ENCODE results near the gene PREB. TPM values are rescaled to one million over a fixed set of nuclear protein-coding genes. Genes with fewer than 3 reads are reported as not detected.

The PREB gene
- total and polyA plus RNA-seq, 2 of the 13 experiments (the other 11 are each of a cell fraction or from before 2014, with no cell fraction given) = 112 to 192 TPM

DNA sequence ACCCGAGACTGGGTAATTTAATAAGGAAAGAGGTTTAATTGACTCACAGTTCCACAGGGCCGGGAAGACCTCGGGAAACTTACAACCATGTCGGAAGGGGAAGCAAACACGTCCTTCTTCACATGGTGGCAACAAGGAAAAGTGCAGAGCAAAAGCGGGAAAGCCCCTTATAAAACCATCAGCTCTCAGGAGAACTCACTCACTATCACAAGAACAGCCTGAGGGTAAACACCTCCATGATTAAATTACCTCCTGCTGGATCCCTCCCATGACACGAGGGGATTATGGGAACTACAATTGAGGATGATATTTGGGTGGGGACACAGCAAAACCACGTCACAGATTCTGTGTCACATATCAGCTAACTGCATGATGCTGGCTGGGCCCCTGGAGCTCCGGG is 25.8 kb upstream of the PREB start:
- ChIA-PET POLR2A (interaction anchor here (0.8 to 3.5 kb wide), 2 partner anchors 26 to 41 kb away, joined by 3 to 9 read pairs; partner anchors contain the start of genes CGREF1 and PREB), CTCF (ENCODE audit: low intra/inter-chr PET ratio, low total read pairs) (no interaction called here)
- ATAC-seq (no peak), DNase-seq (ENCODE audit: low spot score) (no peak), FAIRE-seq (no peak)
- H3K4me2 ChIP-seq (ENCODE audit: low read depth, low read length) = no peak overlapping the region
- no peaks in the 10 kb centered on the region for H3K79me2 ChIP-seq (ENCODE audit: insufficient read depth, low read length)
- no peaks in the 10 kb centered on the region for H3K27me3 ChIP-seq (ENCODE audit: control insufficient read depth in 1 of 2, insufficient read depth in 2 of 2, low read length in 2 of 2)
- no TSS peak for BruUV-seq (replicated peaks)
- WGBS (ENCODE audit: low lambda C conversion rate) = 89% methylated on average over 9 of the region's 9 CpGs
- no peak overlapping the region for H3K4me3 ChIP-seq (replicated peaks in 1 of 3; ENCODE audit: insufficient read depth in 1 of 3, low read depth in 2 of 3, low read length in 3 of 3)
- intact Hi-C loops (cut with micrococcal nuclease; ENCODE audit: unreplicated experiment) (no loop called here), in situ Hi-C loops (cut with HindIII; ENCODE audit: extremely low pct_ligation_motif_present, low pct_unique_long_range_greater_than_20kb) (no loop called here)
- no peaks in the 10 kb centered on the region for H4K20me1 ChIP-seq (ENCODE audit: insufficient read depth, low read length)
- no peak overlapping the region for H2AFZ ChIP-seq (ENCODE audit: low read length)
- H3K36me3 ChIP-seq (replicated peaks in 1 of 2; ENCODE audit: control insufficient read depth in 1 of 2, insufficient read depth in 2 of 2, low read length in 2 of 2) = no peaks in the 10 kb centered on the region
- H3K9me3 ChIP-seq (ENCODE audit: low read length) = no peaks in the 10 kb centered on the region
- H3K27ac ChIP-seq (ENCODE audit: extremely low read length, insufficient read depth, low read length) = no peak overlapping the region
- no peak overlapping the region for H3K9ac ChIP-seq (ENCODE audit: insufficient read depth, low read depth, low read length)
- H3K4me1 ChIP-seq (ENCODE audit: insufficient read depth, low read length) = peaks cover 49% of the 10 kb centered on the region
- no peak for TF ChIP-seq ZMYM4 (CRISPR knock-in tag; IDR thresholded peaks at IDR 0.05)
- no peak for TF ChIP-seq RARG (CRISPR knock-in tag; IDR thresholded peaks at IDR 0.05; ENCODE audit: low read depth)
- no peak for TF ChIP-seq SAFB2 (CRISPR knock-in tag; IDR thresholded peaks at IDR 0.05; ENCODE audit: borderline replicate concordance, low read depth)
- TF ChIP-seq NFIB (CRISPR knock-in tag; IDR thresholded peaks at IDR 0.05; ENCODE audit: borderline replicate concordance) = no peak
- TF ChIP-seq ZNF512 (CRISPR knock-in tag; IDR thresholded peaks at IDR 0.05) = no peak
- TF ChIP-seq ZNF10 (CRISPR knock-in tag; IDR thresholded peaks at IDR 0.05; ENCODE audit: borderline replicate concordance, low read depth) = no peak
- TF ChIP-seq, protein P1, sequence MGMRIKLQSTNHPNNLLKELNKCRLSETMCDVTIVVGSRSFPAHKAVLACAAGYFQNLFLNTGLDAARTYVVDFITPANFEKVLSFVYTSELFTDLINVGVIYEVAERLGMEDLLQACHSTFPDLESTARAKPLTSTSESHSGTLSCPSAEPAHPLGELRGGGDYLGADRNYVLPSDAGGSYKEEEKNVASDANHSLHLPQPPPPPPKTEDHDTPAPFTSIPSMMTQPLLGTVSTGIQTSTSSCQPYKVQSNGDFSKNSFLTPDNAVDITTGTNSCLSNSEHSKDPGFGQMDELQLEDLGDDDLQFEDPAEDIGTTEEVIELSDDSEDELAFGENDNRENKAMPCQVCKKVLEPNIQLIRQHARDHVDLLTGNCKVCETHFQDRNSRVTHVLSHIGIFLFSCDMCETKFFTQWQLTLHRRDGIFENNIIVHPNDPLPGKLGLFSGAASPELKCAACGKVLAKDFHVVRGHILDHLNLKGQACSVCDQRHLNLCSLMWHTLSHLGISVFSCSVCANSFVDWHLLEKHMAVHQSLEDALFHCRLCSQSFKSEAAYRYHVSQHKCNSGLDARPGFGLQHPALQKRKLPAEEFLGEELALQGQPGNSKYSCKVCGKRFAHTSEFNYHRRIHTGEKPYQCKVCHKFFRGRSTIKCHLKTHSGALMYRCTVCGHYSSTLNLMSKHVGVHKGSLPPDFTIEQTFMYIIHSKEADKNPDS (CRISPR knock-in tag; IDR thresholded peaks at IDR 0.05) = no peak
- TF ChIP-seq ZNF790 (CRISPR knock-in tag; IDR thresholded peaks at IDR 0.05; ENCODE audit: borderline replicate concordance) = no peak
- no peak for TF ChIP-seq SOX6 (IDR thresholded peaks at IDR 0.05)
- TF ChIP-seq SOX6 (CRISPR knock-in tag; IDR thresholded peaks at IDR 0.05) = no peak
- no peak for TF ChIP-seq RCOR2 (CRISPR knock-in tag; IDR thresholded peaks at IDR 0.05)
- TF ChIP-seq ZNF296 (CRISPR knock-in tag; conservative IDR thresholded peaks at IDR 0.05) = no peak
- no peak for TF ChIP-seq STAT5B (CRISPR knock-in tag; IDR thresholded peaks at IDR 0.05)
- no peak for TF ChIP-seq TRIM24 (CRISPR knock-in tag; IDR thresholded peaks at IDR 0.05)
- TF ChIP-seq PHF21A (CRISPR knock-in tag; IDR thresholded peaks at IDR 0.05) = no peak
- TF ChIP-seq SETDB1 (CRISPR knock-in tag; IDR thresholded peaks at IDR 0.05; ENCODE audit: borderline replicate concordance) = no peak
- TF ChIP-seq, protein P2, sequence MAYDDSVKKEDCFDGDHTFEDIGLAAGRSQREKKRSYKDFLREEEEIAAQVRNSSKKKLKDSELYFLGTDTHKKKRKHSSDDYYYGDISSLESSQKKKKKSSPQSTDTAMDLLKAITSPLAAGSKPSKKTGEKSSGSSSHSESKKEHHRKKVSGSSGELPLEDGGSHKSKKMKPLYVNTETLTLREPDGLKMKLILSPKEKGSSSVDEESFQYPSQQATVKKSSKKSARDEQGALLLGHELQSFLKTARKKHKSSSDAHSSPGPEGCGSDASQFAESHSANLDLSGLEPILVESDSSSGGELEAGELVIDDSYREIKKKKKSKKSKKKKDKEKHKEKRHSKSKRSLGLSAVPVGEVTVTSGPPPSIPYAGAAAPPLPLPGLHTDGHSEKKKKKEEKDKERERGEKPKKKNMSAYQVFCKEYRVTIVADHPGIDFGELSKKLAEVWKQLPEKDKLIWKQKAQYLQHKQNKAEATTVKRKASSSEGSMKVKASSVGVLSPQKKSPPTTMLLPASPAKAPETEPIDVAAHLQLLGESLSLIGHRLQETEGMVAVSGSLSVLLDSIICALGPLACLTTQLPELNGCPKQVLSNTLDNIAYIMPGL (CRISPR knock-in tag; IDR thresholded peaks at IDR 0.05; ENCODE audit: borderline replicate concordance in 1 of 2, low read depth in 1 of 2) = no peak
- TF ChIP-seq HBP1 (CRISPR knock-in tag; IDR thresholded peaks at IDR 0.05; ENCODE audit: low read depth) = no peak

Measured in HepG2 (cell line).